H1 (cell line): ENCODE results near the gene PRR23E. TPM values are rescaled to one million over a fixed set of nuclear protein-coding genes. Genes with fewer than 3 reads are reported as not detected.

ENCODE experiments used
- CTCF ChIA-PET: fragments of 300-600 bp; sonication (Branson Sonifier 250); formaldehyde crosslinking; loops from one replicate; lab custom pipeline; 2021; ENCODE audit not compliant: partially characterized antibody; lab: Charles Lee
- POLR2A ChIA-PET: fragments of 300-600 bp; sonication (Branson Sonifier 250); formaldehyde crosslinking; loops from one replicate; lab custom pipeline; 2021; ENCODE audit warnings: inconsistent platforms; ENCODE audit not compliant: partially characterized antibody; lab: Charles Lee
- DNase-seq, 2 experiments: peaks; one replicate each; pipeline versions ENCODE4 v3.0.0 to v3.0.0-alpha.2; 2010 to 2022; ENCODE audit warnings: low spot score in 2 of 2, low read depth in 1 of 2, mixed read lengths in 1 of 2
- FAIRE-seq: peaks from 2 replicates; lab custom pipeline; 2011; peaks lifted over from hg19 to GRCh38; lab: Jason Lieb, UNC
- H2AFZ ChIP-seq: 2 replicates; pipeline ENCODE4 v1.8.1; 2012; ENCODE audit warnings: low read length, inconsistent platforms
- H2AK5ac ChIP-seq: 2 replicates; pipeline ENCODE4 v1.6.1; 2013; ENCODE audit warnings: low read depth, low read length
- H2BK120ac ChIP-seq: replicated peaks from 2 replicates; pipeline ENCODE3; 2013; ENCODE audit warnings: low read depth, low read length, inconsistent platforms
- H2BK12ac ChIP-seq: 2 replicates; pipeline ENCODE4 v1.6.1; 2013; ENCODE audit warnings: low read depth, low read length
- H2BK15ac ChIP-seq: 2 replicates; pipeline ENCODE4 v1.6.1; 2013; ENCODE audit warnings: low read length
- H2BK20ac ChIP-seq: 2 replicates; pipeline ENCODE4 v1.6.1; 2013; ENCODE audit warnings: low read length
- H2BK5ac ChIP-seq: 2 replicates; pipeline ENCODE4 v1.6.1; 2013; ENCODE audit warnings: low read depth, low read length
- H3K14ac ChIP-seq: 2 replicates; pipeline ENCODE4 v1.6.1; 2013; ENCODE audit warnings: inconsistent platforms; ENCODE audit not compliant: insufficient read length
- H3K18ac ChIP-seq: 2 replicates; pipeline ENCODE4 v1.6.1; 2013; ENCODE audit warnings: low read length; ENCODE audit errors: extremely low read depth
- H3K23ac ChIP-seq: 2 replicates; pipeline ENCODE4 v1.6.1; 2013; ENCODE audit warnings: inconsistent platforms; ENCODE audit not compliant: insufficient read length
- H3K23me2 ChIP-seq: 2 replicates; pipeline ENCODE4 v1.6.1; 2013; ENCODE audit warnings: low read depth, low read length
- H3K27ac ChIP-seq: 2 replicates; pipeline ENCODE4 v1.6.1; 2011; ENCODE audit warnings: low read depth, low read length, inconsistent platforms
- H3K27me3 ChIP-seq, 4 experiments: replicated peaks in 1 of 4; 1 replicate in 1 of 4; 2 replicates in 3 of 4; pipeline versions ENCODE4 v1.6.1 to v1.8.1; 2011 to 2013; ENCODE audit warnings: low read length in 3 of 4, mild to moderate bottlenecking in 3 of 4, inconsistent platforms in 2 of 4, mixed read lengths in 2 of 4, moderate library complexity in 1 of 4; ENCODE audit not compliant: control insufficient read depth in 3 of 4, insufficient read depth in 3 of 4; ENCODE audit errors: extremely low read depth in 1 of 4
- H3K36me3 ChIP-seq, 4 experiments: 2 replicates each; pipeline versions ENCODE4 v1.6.1 to v1.8.1; 2011 to 2013; ENCODE audit warnings: mild to moderate bottlenecking in 4 of 4, low read length in 3 of 4, moderate library complexity in 2 of 4, control low read depth in 1 of 4, inconsistent platforms in 1 of 4; ENCODE audit not compliant: insufficient read depth in 4 of 4, control insufficient read depth in 2 of 4
- H3K4ac ChIP-seq: replicated peaks from 2 replicates; pipeline ENCODE3; 2013; ENCODE audit warnings: low read length, low read depth, mixed read lengths, inconsistent platforms; ENCODE audit not compliant: insufficient read length
- H3K4me1 ChIP-seq, 4 experiments: replicated peaks in 1 of 4; 1 replicate in 1 of 4; 2 replicates in 3 of 4; pipeline versions ENCODE4 v1.6.1 to v1.8.1; 2011 to 2013; ENCODE audit warnings: low read length in 3 of 4, inconsistent platforms in 2 of 4, mixed read lengths in 1 of 4; ENCODE audit not compliant: insufficient read depth in 4 of 4, control insufficient read depth in 3 of 4
- H3K4me2 ChIP-seq, 2 experiments: 2 replicates each; pipeline versions ENCODE4 v1.6.1 to v1.8.1; 2011 to 2013; ENCODE audit warnings: low read depth in 2 of 2, low read length in 2 of 2, control low read depth in 1 of 2, inconsistent platforms in 1 of 2, mild to moderate bottlenecking in 1 of 2; ENCODE audit not compliant: insufficient read depth in 1 of 2
- H3K4me3 ChIP-seq, 4 experiments: fragments of 200-600, 300-600 bp in 1 of 4; sonication (generic), shearing (Covaris generic), sonication (Bioruptor Twin) in 1 of 4; 2 replicates each; pipeline versions ENCODE4 v1.5.1 to v1.8.1; 2011 to 2016; ENCODE audit warnings: low read length in 4 of 4, low read depth in 3 of 4, control low read depth in 2 of 4, inconsistent platforms in 2 of 4, mild to moderate bottlenecking in 2 of 4, mixed read lengths in 1 of 4, moderate library complexity in 1 of 4; ENCODE audit not compliant: insufficient read depth in 2 of 4; ENCODE audit errors: extremely low read depth in 1 of 4
- H3K56ac ChIP-seq: replicated peaks from 2 replicates; pipeline ENCODE3; 2013; ENCODE audit warnings: low read depth, mild to moderate bottlenecking, mixed read lengths, low read length, inconsistent platforms; ENCODE audit not compliant: insufficient read length
- H3K79me1 ChIP-seq: 2 replicates; pipeline ENCODE4 v1.6.1; 2013; ENCODE audit warnings: low read depth, low read length, control low read depth
- H3K79me2 ChIP-seq, 2 experiments: 2 replicates each; pipeline versions ENCODE4 v1.6.1 to v1.8.1; 2012 to 2013; ENCODE audit warnings: low read length in 2 of 2, mild to moderate bottlenecking in 2 of 2, inconsistent platforms in 1 of 2; ENCODE audit not compliant: insufficient read depth in 2 of 2, control insufficient read depth in 1 of 2
- H3K9ac ChIP-seq, 4 experiments: replicated peaks in 1 of 4; 1 replicate in 1 of 4; 2 replicates in 3 of 4; pipeline versions ENCODE4 v1.6.1 to v1.8.1; 2011 to 2013; ENCODE audit warnings: low read depth in 3 of 4, low read length in 3 of 4, control low read depth in 2 of 4, mild to moderate bottlenecking in 2 of 4, moderate library complexity in 2 of 4, inconsistent platforms in 1 of 4; ENCODE audit errors: extremely low read depth in 1 of 4
- H3K9me3 ChIP-seq, 2 experiments: 2 replicates each; pipeline versions ENCODE4 v1.6.1 to v1.8.1; 2012 to 2013; ENCODE audit warnings: mild to moderate bottlenecking in 2 of 2, moderate library complexity in 2 of 2, control low read depth in 1 of 2, inconsistent platforms in 1 of 2, low read depth in 1 of 2, low read length in 1 of 2, mixed read lengths in 1 of 2; ENCODE audit not compliant: insufficient read depth in 2 of 2
- H4K20me1 ChIP-seq, 2 experiments: replicated peaks in 1 of 2; 2 replicates each; pipeline versions ENCODE3 to v1.8.1; 2011 to 2013; ENCODE audit warnings: inconsistent platforms in 2 of 2, low read length in 2 of 2, mild to moderate bottlenecking in 1 of 2; ENCODE audit not compliant: insufficient read depth in 2 of 2, control insufficient read depth in 1 of 2
- H4K5ac ChIP-seq: 2 replicates; pipeline ENCODE4 v1.6.1; 2013; ENCODE audit warnings: low read length, low read depth, mixed read lengths, inconsistent platforms; ENCODE audit not compliant: insufficient read length
- H4K8ac ChIP-seq: 2 replicates; pipeline ENCODE4 v1.8.0; 2013; ENCODE audit warnings: mild to moderate bottlenecking, moderate library complexity, low read length, inconsistent platforms; ENCODE audit not compliant: insufficient read depth; ENCODE audit errors: extremely low read depth
- H4K91ac ChIP-seq: replicated peaks from 2 replicates; pipeline ENCODE3; 2013; ENCODE audit warnings: low read length, mixed read lengths, inconsistent platforms; ENCODE audit not compliant: insufficient read length
- HDAC2 ChIP-seq, 2 experiments: fragments of 300-600 bp in 1 of 2; sonication (generic) in 1 of 2; IDR thresholded peaks; 2 replicates each; pipeline ENCODE4 v1.6.1; 2011 to 2012; ENCODE audit warnings: low read depth in 2 of 2, low read length in 2 of 2, mild to moderate bottlenecking in 2 of 2, moderate library complexity in 2 of 2, borderline replicate concordance in 1 of 2, inconsistent platforms in 1 of 2
- KDM1A ChIP-seq: fragments of 200-600, 300-600 bp; sonication (generic); IDR thresholded peaks from 2 replicates; pipeline ENCODE4 v1.7.1; 2016; ENCODE audit warnings: mild to moderate bottlenecking, low read length, borderline replicate concordance
- MAFK ChIP-seq: IDR thresholded peaks from 2 replicates; pipeline ENCODE4 v1.6.1; 2012; ENCODE audit warnings: low read depth, mild to moderate bottlenecking, improper control_type of control experiment, low read length
- NRF1 ChIP-seq: IDR thresholded peaks from 2 replicates; pipeline ENCODE4 v1.6.1; 2011; ENCODE audit warnings: mild to moderate bottlenecking, low read depth, low read length, improper control_type of control experiment
- SIRT6 ChIP-seq: IDR thresholded peaks from one replicate; pipeline ENCODE4 v1.7.1; 2012; ENCODE audit warnings: low read length, inconsistent platforms
- TBP ChIP-seq: IDR thresholded peaks from 2 replicates; pipeline ENCODE4 v1.6.1; 2011; ENCODE audit warnings: low read depth, low read length, improper control_type of control experiment
- WGBS, 2 experiments: shearing (Covaris generic) in 1 of 2; methylation state at CpG; one replicate each; pipeline versions ENCODE4 v1.1.6 to v1.1.7; 2013 to 2015; ENCODE audit warnings: low lambda C conversion rate in 2 of 2, mixed read lengths in 2 of 2, inconsistent platforms in 1 of 2, low coverage in 1 of 2, missing lambda C conversion rate in 1 of 2; ENCODE audit not compliant: insufficient replicate concordance in 2 of 2, insufficient coverage in 1 of 2, insufficient read length in 1 of 2; ENCODE audit errors: extremely low coverage in 1 of 2, missing lambda C conversion rate in 1 of 2; 5-methylcytosine and 5-hydroxymethylcytosine counted together
- polyA plus RNA-seq, 7 experiments: library from polyadenylated mRNA; depleted of rRNA in 3 of 7; stranded (reverse) in 5 of 7; unstranded in 2 of 7; fragments of >200 nt in 5 of 7; fragments of 200-250 nt in 2 of 7; gene quantifications; 1 replicate in 5 of 7; 2 replicates in 1 of 7; 4 replicates in 1 of 7; pipeline versions ENCODE4 v1.2.1 to v1.2.3, GENCODE V29; 2011 to 2013; ENCODE audit warnings: missing spikeins in 2 of 7, mixed read lengths in 2 of 7
- total RNA-seq: library from RNA; stranded (reverse); fragmentation: NEBNext Ultra II Directional; extraction: Animal tissue kit (Norgen Biotek cat#: 25700); gene quantifications from 2 replicates; pipeline ENCODE4 v1.2.1, GENCODE V29; 2021

Gene PRR23E
- total and polyA plus RNA-seq, 2 of the 8 experiments (the other 6 are each of a cell fraction or from before 2014, with no cell fraction given), result not detected

DNA sequence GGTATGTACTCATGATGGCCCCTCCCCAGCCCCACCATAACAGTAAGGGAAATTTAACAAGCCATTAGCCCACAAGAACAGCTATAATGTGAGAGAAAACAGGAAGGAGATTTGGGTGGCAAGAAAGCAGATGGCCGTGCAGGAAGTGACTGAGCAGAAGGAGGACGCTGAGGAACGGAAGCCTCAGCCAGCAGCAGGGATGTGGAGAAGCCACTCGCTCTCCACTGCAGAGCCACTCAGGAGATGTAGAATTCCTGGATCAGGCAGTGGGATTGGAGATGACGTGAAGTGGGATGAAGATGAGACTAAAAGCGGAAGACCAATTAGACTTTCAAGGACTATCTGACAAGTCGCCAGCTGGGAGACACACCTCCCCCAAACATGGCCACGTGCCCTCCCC lies 31.2 kb downstream of the PRR23E start:
- no peak overlapping the region for H3K23ac ChIP-seq
- H2BK20ac ChIP-seq, result no peak overlapping the region
- H3K23me2 ChIP-seq, result 0 out of 2 replicates have a peak, but pooled peaks cover 1% of the 10 kb centered on the region
- no peak overlapping the region for H3K4me3 ChIP-seq
- no peak overlapping the region for H4K91ac ChIP-seq
- H3K4ac ChIP-seq, result no peak overlapping the region
- H4K5ac ChIP-seq, result no peak overlapping the region
- no peaks in the 10 kb centered on the region for H3K36me3 ChIP-seq
- H2AFZ ChIP-seq, result no peak overlapping the region
- H3K79me2 ChIP-seq, result no peaks in the 10 kb centered on the region
- no peak overlapping the region for H4K8ac ChIP-seq
- H2BK15ac ChIP-seq, result no peak overlapping the region
- no peak for FAIRE-seq
- no peak overlapping the region for H2BK5ac ChIP-seq
- no peak overlapping the region for H2BK12ac ChIP-seq
- no peak for DNase-seq
- no peak overlapping the region for H3K14ac ChIP-seq
- TF ChIP-seq NRF1 (no peak), KDM1A (no peak), HDAC2 (IDR thresholded peaks at IDR 0.05; ENCODE audit: borderline replicate concordance in 1 of 2, low read depth in 2 of 2, low read length in 2 of 2) (no peak), SIRT6 (no peak), MAFK (no peak), TBP (no peak)
- H3K9ac ChIP-seq, result no peak overlapping the region
- no peak overlapping the region for H3K4me2 ChIP-seq
- H3K9me3 ChIP-seq, result peaks cover 0 to 7% of the 10 kb centered on the region in 2 experiments; a peak in 2 of 4 replicates
- H3K79me1 ChIP-seq, result no peaks in the 10 kb centered on the region
- H2AK5ac ChIP-seq, result no peak overlapping the region
- H3K27ac ChIP-seq, result no peak overlapping the region
- H4K20me1 ChIP-seq, result no peaks in the 10 kb centered on the region
- ChIA-PET CTCF (interaction anchor here (0.6 kb wide), 1 partner anchor 298 kb away, joined by 3 read pairs; no protein-coding TSS in a partner anchor), POLR2A (no interaction called here)
- H3K18ac ChIP-seq, result no peak overlapping the region
- H3K4me1 ChIP-seq, result peaks cover 0 to 4% (median 0%) of the 10 kb centered on the region in 4 experiments; a peak in 1 of 7 replicates
- no peak overlapping the region for H3K56ac ChIP-seq
- H2BK120ac ChIP-seq, result no peak overlapping the region
- no peaks in the 10 kb centered on the region for H3K27me3 ChIP-seq
- WGBS, 2 experiments, result 98% methylated on average over 8 of the region's 8 CpGs; no CpG with 5 or more reads in 1 of the 2 experiments
